ENCODE measurements around the gene POLR2L. TPM values are rescaled to one million over a fixed set of nuclear protein-coding genes. Genes with fewer than 3 reads are reported as not detected.
A peak's percentile ranks its signal among the peaks of the same experiment; 100 is the strongest.

The POLR2L gene
- total RNA-seq, 1 experiment from 2014 or later, result 107 TPM

GRCh38 chr11:871472-871871 is 29.1 kb upstream of the POLR2L start:
- CTCF ChIA-PET, result no interaction called here
- Mint-ChIP-seq H3K27ac (ENCODE audit: unreplicated experiment) (no peak overlapping the region), H3K9me3 (ENCODE audit: low read depth, unreplicated experiment) (no peaks in the 10 kb centered on the region)

DNA sequence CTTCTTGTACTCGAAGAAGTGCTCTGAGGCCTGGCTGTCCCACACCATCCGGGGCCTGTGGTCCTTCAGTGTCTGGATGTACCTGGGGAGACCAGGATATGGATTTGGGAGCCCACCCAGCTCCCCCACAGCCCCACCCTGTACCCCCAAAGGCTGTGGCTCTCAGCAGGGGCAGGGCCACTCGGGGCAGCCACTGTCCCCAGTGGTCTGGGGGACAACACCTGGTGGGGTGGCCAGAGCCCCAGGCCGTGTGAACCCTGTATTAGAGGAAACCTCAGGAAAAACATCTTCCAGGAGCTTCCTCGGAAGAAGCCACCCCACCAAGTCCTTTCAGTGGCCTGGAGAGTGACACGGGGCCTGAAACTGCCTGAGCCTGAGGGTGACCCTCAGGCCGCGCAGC is 28.1 kb upstream of the POLR2L start:
- intact Hi-C loops (cut with micrococcal nuclease; ENCODE audit: unreplicated experiment), result no loop called here
- Mint-ChIP-seq H3K4me1 (ENCODE audit: low read depth, unreplicated experiment) (no peaks in the 10 kb centered on the region), H3K27ac (ENCODE audit: unreplicated experiment) (peak overlapping the region; percentile 54), H3K36me3 (ENCODE audit: insufficient read depth, unreplicated experiment) (peaks cover 57% of the 10 kb centered on the region), H3K4me3 (ENCODE audit: low read depth, unreplicated experiment) (no peak overlapping the region), H3K27me3 (ENCODE audit: unreplicated experiment) (no peaks in the 10 kb centered on the region), H3K9me3 (ENCODE audit: low read depth, unreplicated experiment) (no peaks in the 10 kb centered on the region)
- no TSS peak for BruUV-seq (replicated peaks)
- no peak for TF ChIP-seq CTCF (IDR thresholded peaks at IDR 0.05; ENCODE audit: unreplicated experiment)
- DNase-seq, result no peak
- CTCF ChIA-PET, result no interaction called here

More at GRCh38 chr11:871472-871871, 29.1 kb upstream of the POLR2L start:
- intact Hi-C loops (cut with micrococcal nuclease; ENCODE audit: unreplicated experiment), result no loop called here
- Mint-ChIP-seq H3K27me3 (ENCODE audit: unreplicated experiment) (no peaks in the 10 kb centered on the region), H3K4me1 (ENCODE audit: low read depth, unreplicated experiment) (no peaks in the 10 kb centered on the region), H3K4me3 (ENCODE audit: low read depth, unreplicated experiment) (no peak overlapping the region), H3K36me3 (ENCODE audit: insufficient read depth, unreplicated experiment) (peaks cover 59% of the 10 kb centered on the region)
- no peak for DNase-seq
- BruUV-seq (replicated peaks), result no TSS peak
- no peak for TF ChIP-seq CTCF (IDR thresholded peaks at IDR 0.05; ENCODE audit: unreplicated experiment)

DNA sequence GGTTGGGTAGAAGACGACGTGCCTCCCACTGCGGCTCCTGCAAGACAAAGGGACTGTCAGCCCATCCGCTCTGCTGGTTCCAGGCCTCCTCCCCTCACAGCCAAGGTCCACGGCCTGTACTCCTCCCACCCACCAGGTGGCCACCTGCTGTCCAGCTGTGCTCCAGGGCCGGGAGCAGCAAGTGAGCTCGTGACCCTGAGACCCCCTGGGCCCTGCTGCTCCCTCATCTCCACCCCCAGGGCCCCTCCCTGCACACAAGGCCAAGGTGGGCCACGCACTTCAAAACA is 27.7 kb upstream of the POLR2L start:
- no peaks in the 10 kb centered on the region for H3K9me3 Mint-ChIP-seq (ENCODE audit: low read depth, unreplicated experiment)
- CTCF ChIA-PET, result no interaction called here
- no peak for DNase-seq
- peaks cover 57% of the 10 kb centered on the region for H3K36me3 Mint-ChIP-seq (ENCODE audit: insufficient read depth, unreplicated experiment)
- TF ChIP-seq CTCF (IDR thresholded peaks at IDR 0.05; ENCODE audit: unreplicated experiment), result peak; percentile 41
- H3K27ac Mint-ChIP-seq (ENCODE audit: unreplicated experiment), result peak overlapping the region; percentile 54
- H3K27me3 Mint-ChIP-seq (ENCODE audit: unreplicated experiment), result no peaks in the 10 kb centered on the region
- no peak overlapping the region for H3K4me3 Mint-ChIP-seq (ENCODE audit: low read depth, unreplicated experiment)
- no peaks in the 10 kb centered on the region for H3K4me1 Mint-ChIP-seq (ENCODE audit: low read depth, unreplicated experiment)
- intact Hi-C loops (cut with micrococcal nuclease; ENCODE audit: unreplicated experiment), result no loop called here
- no TSS peak for BruUV-seq (replicated peaks)

DNA sequence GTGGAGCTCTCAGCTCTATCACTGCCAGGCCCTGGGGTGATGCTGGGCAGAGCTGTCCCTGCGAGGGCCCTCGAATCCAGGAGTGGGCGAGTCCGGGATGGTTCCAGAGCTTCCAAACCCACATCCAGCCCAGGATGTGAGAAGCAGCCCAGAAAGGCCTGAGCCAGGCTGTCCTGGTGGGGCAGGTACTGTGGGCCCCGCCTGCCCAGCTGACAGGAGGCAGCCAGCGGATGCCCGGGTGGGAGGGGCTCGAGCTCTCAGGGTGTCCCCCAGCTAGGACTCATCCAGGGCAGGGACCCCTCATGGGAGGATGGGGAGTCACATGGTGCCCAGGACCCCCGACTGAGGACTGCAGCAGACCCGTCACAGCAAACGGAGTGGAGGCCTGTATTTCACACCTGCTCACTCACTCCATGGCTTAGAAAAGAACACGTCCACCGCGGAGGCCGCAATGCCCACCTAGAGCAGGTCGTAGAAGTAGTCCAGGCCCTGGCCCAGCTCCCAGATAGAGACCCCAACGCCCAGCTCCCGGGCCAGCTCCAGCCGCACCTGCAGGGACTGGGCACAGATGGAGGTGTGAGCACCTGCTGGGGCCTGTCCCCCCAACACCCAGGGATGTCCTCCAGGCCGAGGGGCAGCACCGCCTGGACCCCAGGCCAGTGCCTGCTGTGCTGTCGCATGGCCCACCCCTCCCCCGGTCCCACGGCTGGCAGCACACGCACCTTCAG is 27.2 kb upstream of the POLR2L start:
- DNase-seq, result no peak
- no peaks in the 10 kb centered on the region for H3K27me3 Mint-ChIP-seq (ENCODE audit: unreplicated experiment)
- no peaks in the 10 kb centered on the region for H3K4me1 Mint-ChIP-seq (ENCODE audit: low read depth, unreplicated experiment)
- CTCF ChIA-PET, result no interaction called here
- BruUV-seq (replicated peaks), result no TSS peak
- intact Hi-C loops (cut with micrococcal nuclease; ENCODE audit: unreplicated experiment), result no loop called here
- TF ChIP-seq CTCF (IDR thresholded peaks at IDR 0.05; ENCODE audit: unreplicated experiment), result no peak
- H3K27ac Mint-ChIP-seq (ENCODE audit: unreplicated experiment), result peak overlapping the region; percentile 54
- H3K4me3 Mint-ChIP-seq (ENCODE audit: low read depth, unreplicated experiment), result no peak overlapping the region
- no peaks in the 10 kb centered on the region for H3K9me3 Mint-ChIP-seq (ENCODE audit: low read depth, unreplicated experiment)
- peaks cover 61% of the 10 kb centered on the region for H3K36me3 Mint-ChIP-seq (ENCODE audit: insufficient read depth, unreplicated experiment)
